ENCODE measurements around the gene NEDD8.
A peak's percentile ranks its signal among the peaks of the same experiment; 100 is the strongest.

NEDD8 gene

DNA sequence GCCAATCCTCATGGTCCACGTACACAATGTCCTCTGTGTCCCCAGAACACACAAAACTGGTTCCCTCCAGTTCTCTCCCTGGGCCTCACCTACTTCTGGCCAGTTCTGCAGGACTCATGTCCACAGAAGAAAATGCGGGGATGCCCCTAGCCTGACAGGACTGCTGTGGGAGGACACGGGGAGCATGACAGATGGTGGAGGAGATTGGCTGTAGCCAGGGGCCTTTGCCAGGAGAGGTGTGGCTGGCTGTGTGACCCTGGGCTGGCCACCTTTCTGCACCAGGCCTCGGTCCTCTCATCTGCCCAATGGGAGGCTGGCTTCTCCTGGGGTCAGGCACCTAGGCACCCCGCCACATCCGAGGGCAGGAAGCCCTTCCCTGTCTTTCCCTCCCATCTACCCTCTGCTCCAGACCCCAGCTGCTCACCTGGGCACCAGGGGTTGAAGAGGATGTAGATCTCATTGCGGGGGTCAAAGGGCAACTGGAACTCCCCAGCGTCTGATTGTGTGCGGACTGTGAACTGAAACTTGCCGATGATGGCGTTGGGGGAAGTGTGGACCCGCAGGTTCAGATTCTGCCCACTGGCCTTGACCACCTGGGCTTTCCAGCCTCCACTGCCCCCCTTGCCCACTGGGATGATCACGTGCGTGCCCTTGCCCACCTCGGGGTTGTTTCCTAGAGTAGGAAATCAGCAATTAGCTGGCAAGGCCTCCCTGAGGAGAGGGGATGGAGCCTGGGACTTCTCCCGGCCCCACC is 28.0 kb upstream of the NEDD8 start:
- Histone ChIP-seq H3K27me3 (ENCODE audit: control insufficient read depth in 3 of 3, insufficient read depth in 3 of 3, low read depth in 1 of 3, low read length in 3 of 3) (no peaks in the 10 kb centered on the region), H3K9me3 (replicated peaks in 1 of 2; ENCODE audit: control insufficient read depth in 2 of 2, insufficient read depth in 1 of 2, low read depth in 1 of 2, low read length in 2 of 2) (no peaks in the 10 kb centered on the region), H2BK5ac (ENCODE audit: low read length) (no peak overlapping the region), H3K9ac (ENCODE audit: low read depth, low read length, poor library complexity) (peak overlapping the region; percentile 9), H3K36me3 (replicated peaks in 1 of 2; ENCODE audit: control insufficient read depth in 2 of 2, insufficient read depth in 2 of 2, low read length in 2 of 2) (no peaks in the 10 kb centered on the region), H3K23ac (ENCODE audit: low read depth, low read length, poor library complexity) (no peak overlapping the region), H2AK5ac (ENCODE audit: low read depth, low read length) (no peak overlapping the region), H2BK120ac (ENCODE audit: low read depth, low read length) (no peak overlapping the region), H2AFZ (ENCODE audit: low read length) (no peak overlapping the region), H4K91ac (ENCODE audit: low read depth, low read length, poor library complexity) (no peak overlapping the region), H3K18ac (ENCODE audit: low read length) (no peak overlapping the region), H3K4me3 (ENCODE audit: low read length in 2 of 2) (peak overlapping the region in 1 of 2 donors; percentile 16), H2BK12ac (ENCODE audit: low read length) (no peak overlapping the region), H2BK15ac (ENCODE audit: low read length) (no peak overlapping the region), H3K4me2 (ENCODE audit: insufficient read depth, low read length, poor library complexity, severe bottlenecking) (no peak overlapping the region), H3K79me1 (ENCODE audit: low read depth, low read length) (no peaks in the 10 kb centered on the region), H3K4me1 (ENCODE audit: control insufficient read depth in 2 of 2, insufficient read depth in 1 of 2, low read depth in 1 of 2, low read length in 2 of 2) (no peaks in the 10 kb centered on the region), H3K14ac (ENCODE audit: low read length) (no peak overlapping the region), H4K8ac (ENCODE audit: low read depth, low read length) (no peak overlapping the region), H3K4ac (ENCODE audit: low read length) (no peak overlapping the region), H3K27ac (replicated peaks; ENCODE audit: low read length) (no peak overlapping the region)
- no peak for DNase-seq (ENCODE audit: low spot score)
- WGBS, 2 donors (ENCODE audit: extremely low coverage in 2 of 2, insufficient read length in 2 of 2, insufficient replicate concordance in 1 of 2): no CpG with 5 or more reads among the region's 16 CpGs

DNA sequence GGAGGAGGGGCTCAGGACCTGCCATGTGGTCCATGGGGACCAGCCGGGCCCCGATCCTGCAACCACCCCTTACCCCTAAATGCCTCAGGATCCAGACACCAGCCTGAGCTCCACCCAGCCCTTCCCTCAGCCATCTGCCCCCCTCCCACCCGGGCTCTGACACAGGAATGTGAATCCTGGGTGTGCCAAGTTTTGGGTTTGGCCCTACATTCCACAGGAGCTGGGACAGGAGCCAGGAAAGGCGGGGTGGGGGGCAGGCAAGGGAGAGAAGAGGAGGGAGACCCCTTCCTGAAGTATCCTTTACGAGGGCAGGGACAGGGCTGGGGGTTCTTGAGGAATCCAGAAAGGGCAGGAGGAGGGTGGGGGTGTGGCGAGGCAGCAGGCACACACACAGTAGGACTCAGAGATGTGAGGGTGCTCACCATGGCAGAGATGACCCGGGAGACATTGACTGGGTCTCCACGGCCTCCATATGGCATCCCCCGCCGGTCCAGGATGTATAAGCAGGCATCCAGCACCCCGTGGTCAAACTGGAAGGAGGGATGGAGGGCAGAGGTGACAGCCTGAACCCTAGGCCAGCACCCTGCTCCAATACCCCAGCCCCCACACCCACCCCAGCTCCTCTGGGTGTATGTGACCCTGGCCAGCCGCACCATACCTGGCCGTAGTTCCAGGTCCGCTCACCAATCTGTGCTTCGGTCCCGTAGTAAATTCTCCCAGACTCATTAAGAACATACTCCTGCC is 27.3 kb upstream of the NEDD8 start:
- H3K4me1 ChIP-seq (ENCODE audit: control insufficient read depth in 2 of 2, insufficient read depth in 1 of 2, low read depth in 1 of 2, low read length in 2 of 2): no peaks in the 10 kb centered on the region
- no peak overlapping the region for H2BK120ac ChIP-seq (ENCODE audit: low read depth, low read length)
- no peak overlapping the region for H4K91ac ChIP-seq (ENCODE audit: low read depth, low read length, poor library complexity)
- peaks cover 1% of the 10 kb centered on the region for H3K79me1 ChIP-seq (ENCODE audit: low read depth, low read length)
- H3K18ac ChIP-seq (ENCODE audit: low read length): no peak overlapping the region
- H3K4me3 ChIP-seq (ENCODE audit: low read length in 2 of 2): no peak overlapping the region
- no peak overlapping the region for H2BK5ac ChIP-seq (ENCODE audit: low read length)
- no peaks in the 10 kb centered on the region for H3K9me3 ChIP-seq (replicated peaks in 1 of 2; ENCODE audit: control insufficient read depth in 2 of 2, insufficient read depth in 1 of 2, low read depth in 1 of 2, low read length in 2 of 2)
- H3K4ac ChIP-seq (ENCODE audit: low read length): no peak overlapping the region
- no peak overlapping the region for H3K4me2 ChIP-seq (ENCODE audit: insufficient read depth, low read length, poor library complexity, severe bottlenecking)
- peak overlapping the region; percentile 25 for H3K23ac ChIP-seq (ENCODE audit: low read depth, low read length, poor library complexity)
- H2BK15ac ChIP-seq (ENCODE audit: low read length): peak overlapping the region; percentile 26
- H3K27ac ChIP-seq (replicated peaks; ENCODE audit: low read length): no peak overlapping the region
- H3K14ac ChIP-seq (ENCODE audit: low read length): no peak overlapping the region
- H3K36me3 ChIP-seq (replicated peaks in 1 of 2; ENCODE audit: control insufficient read depth in 2 of 2, insufficient read depth in 2 of 2, low read length in 2 of 2): no peaks in the 10 kb centered on the region
- no peak overlapping the region for H2AFZ ChIP-seq (ENCODE audit: low read length)
- H2BK12ac ChIP-seq (ENCODE audit: low read length): no peak overlapping the region
- no peak overlapping the region for H4K8ac ChIP-seq (ENCODE audit: low read depth, low read length)
- no peaks in the 10 kb centered on the region for H3K27me3 ChIP-seq (ENCODE audit: control insufficient read depth in 3 of 3, insufficient read depth in 3 of 3, low read depth in 1 of 3, low read length in 3 of 3)
- peak overlapping the region; percentile 26 for H2AK5ac ChIP-seq (ENCODE audit: low read depth, low read length)
- no CpG with 5 or more reads among the region's 16 CpGs for WGBS, 2 donors (ENCODE audit: extremely low coverage in 2 of 2, insufficient read length in 2 of 2, insufficient replicate concordance in 1 of 2)
- no peak overlapping the region for H3K9ac ChIP-seq (ENCODE audit: low read depth, low read length, poor library complexity)
- no peak for DNase-seq (ENCODE audit: low spot score)

DNA sequence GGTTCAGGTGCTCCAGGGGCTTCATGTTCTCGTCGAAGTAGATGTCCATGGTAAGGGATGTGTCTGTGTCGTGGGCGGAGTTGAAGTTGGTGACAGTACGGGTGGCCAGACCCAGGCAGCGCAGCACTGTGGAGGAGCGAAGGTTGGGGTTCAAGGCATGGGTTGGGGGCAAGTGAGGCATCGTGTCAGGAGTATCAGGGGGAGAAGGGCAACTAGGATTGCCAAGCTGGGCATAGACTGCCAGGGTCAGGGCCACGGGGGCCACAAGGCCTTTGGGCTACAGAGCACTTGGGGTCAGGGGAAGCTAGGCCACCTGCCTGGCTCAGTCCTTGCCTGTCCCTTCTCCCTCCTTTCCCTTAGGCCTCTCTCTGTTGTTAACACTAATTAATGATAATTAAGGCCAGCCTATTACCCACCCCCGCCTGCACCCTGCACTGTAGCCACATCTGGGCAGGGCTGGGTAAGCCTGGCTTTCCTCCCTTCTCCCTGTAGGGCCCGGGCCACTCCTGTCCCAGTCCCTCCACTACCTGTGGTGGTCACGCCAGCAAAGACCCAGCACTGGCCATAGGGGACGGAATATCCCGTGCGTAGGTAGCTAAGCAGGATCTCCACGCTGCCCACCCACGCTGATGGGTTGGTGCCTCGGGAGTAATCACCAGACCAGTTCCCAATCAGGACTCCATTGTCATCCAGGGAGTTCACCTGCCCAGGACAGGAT is 26.5 kb upstream of the NEDD8 start:
- Histone ChIP-seq H3K14ac (ENCODE audit: low read length) (no peak overlapping the region), H3K4me1 (ENCODE audit: control insufficient read depth in 2 of 2, insufficient read depth in 1 of 2, low read depth in 1 of 2, low read length in 2 of 2) (no peaks in the 10 kb centered on the region), H4K91ac (ENCODE audit: low read depth, low read length, poor library complexity) (no peak overlapping the region), H3K18ac (ENCODE audit: low read length) (no peak overlapping the region), H2AFZ (ENCODE audit: low read length) (no peak overlapping the region), H3K9me3 (replicated peaks in 1 of 2; ENCODE audit: control insufficient read depth in 2 of 2, insufficient read depth in 1 of 2, low read depth in 1 of 2, low read length in 2 of 2) (no peaks in the 10 kb centered on the region), H3K4me3 (ENCODE audit: low read length in 2 of 2) (no peak overlapping the region), H2BK120ac (ENCODE audit: low read depth, low read length) (peak overlapping the region; percentile 57), H3K4ac (ENCODE audit: low read length) (no peak overlapping the region), H3K79me1 (ENCODE audit: low read depth, low read length) (peaks cover 1% of the 10 kb centered on the region), H2BK5ac (ENCODE audit: low read length) (no peak overlapping the region), H2BK15ac (ENCODE audit: low read length) (no peak overlapping the region), H3K36me3 (replicated peaks in 1 of 2; ENCODE audit: control insufficient read depth in 2 of 2, insufficient read depth in 2 of 2, low read length in 2 of 2) (no peaks in the 10 kb centered on the region), H3K9ac (ENCODE audit: low read depth, low read length, poor library complexity) (peak overlapping the region; percentile 72), H4K8ac (ENCODE audit: low read depth, low read length) (peak overlapping the region; percentile 32), H3K4me2 (ENCODE audit: insufficient read depth, low read length, poor library complexity, severe bottlenecking) (no peak overlapping the region), H2BK12ac (ENCODE audit: low read length) (no peak overlapping the region), H2AK5ac (ENCODE audit: low read depth, low read length) (peak overlapping the region; percentile 67), H3K27ac (replicated peaks; ENCODE audit: low read length) (no peak overlapping the region), H3K27me3 (ENCODE audit: control insufficient read depth in 3 of 3, insufficient read depth in 3 of 3, low read depth in 1 of 3, low read length in 3 of 3) (no peaks in the 10 kb centered on the region), H3K23ac (ENCODE audit: low read depth, low read length, poor library complexity) (peak overlapping the region; percentile 29)
- no CpG with 5 or more reads among the region's 18 CpGs for WGBS, 2 donors (ENCODE audit: extremely low coverage in 2 of 2, insufficient read length in 2 of 2, insufficient replicate concordance in 1 of 2)
- no peak for DNase-seq (ENCODE audit: low spot score)

DNA sequence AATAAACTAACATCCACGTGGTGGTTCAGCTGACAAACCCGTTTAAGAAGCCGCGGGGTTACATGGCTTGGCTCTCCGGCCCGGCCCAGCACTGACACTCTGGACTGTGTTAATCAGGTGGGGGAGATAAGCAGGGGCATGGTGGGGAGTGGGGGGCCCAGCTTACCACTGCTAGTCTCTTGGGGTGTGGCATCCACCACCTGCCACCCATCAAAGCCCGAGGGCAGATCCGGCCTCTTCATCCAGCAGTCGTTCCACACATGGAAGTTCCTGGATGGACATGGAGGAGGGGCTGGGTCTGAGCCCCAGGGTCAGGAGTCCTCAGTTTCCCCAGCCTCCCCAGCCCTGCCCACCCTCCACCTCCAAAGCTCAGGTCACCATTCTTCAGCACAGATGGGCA is 26.0 kb upstream of the NEDD8 start:
- Histone ChIP-seq H2BK5ac (ENCODE audit: low read length) (no peak overlapping the region), H3K27ac (replicated peaks; ENCODE audit: low read length) (no peak overlapping the region), H3K79me1 (ENCODE audit: low read depth, low read length) (peaks cover 1% of the 10 kb centered on the region), H2BK15ac (ENCODE audit: low read length) (no peak overlapping the region), H3K9me3 (replicated peaks in 1 of 2; ENCODE audit: control insufficient read depth in 2 of 2, insufficient read depth in 1 of 2, low read depth in 1 of 2, low read length in 2 of 2) (no peaks in the 10 kb centered on the region), H3K18ac (ENCODE audit: low read length) (no peak overlapping the region), H2AK5ac (ENCODE audit: low read depth, low read length) (peak overlapping the region; percentile 67), H4K8ac (ENCODE audit: low read depth, low read length) (peak overlapping the region; percentile 32), H4K91ac (ENCODE audit: low read depth, low read length, poor library complexity) (no peak overlapping the region), H3K4me1 (ENCODE audit: control insufficient read depth in 2 of 2, insufficient read depth in 1 of 2, low read depth in 1 of 2, low read length in 2 of 2) (no peaks in the 10 kb centered on the region), H2BK120ac (ENCODE audit: low read depth, low read length) (peak overlapping the region; percentile 57), H3K4me3 (ENCODE audit: low read length in 2 of 2) (no peak overlapping the region), H3K27me3 (ENCODE audit: control insufficient read depth in 3 of 3, insufficient read depth in 3 of 3, low read depth in 1 of 3, low read length in 3 of 3) (no peaks in the 10 kb centered on the region), H3K4ac (ENCODE audit: low read length) (no peak overlapping the region), H2BK12ac (ENCODE audit: low read length) (no peak overlapping the region), H3K36me3 (replicated peaks in 1 of 2; ENCODE audit: control insufficient read depth in 2 of 2, insufficient read depth in 2 of 2, low read length in 2 of 2) (no peaks in the 10 kb centered on the region), H3K14ac (ENCODE audit: low read length) (no peak overlapping the region), H3K23ac (ENCODE audit: low read depth, low read length, poor library complexity) (peak overlapping the region; percentile 29), H2AFZ (ENCODE audit: low read length) (no peak overlapping the region), H3K9ac (ENCODE audit: low read depth, low read length, poor library complexity) (no peak overlapping the region), H3K4me2 (ENCODE audit: insufficient read depth, low read length, poor library complexity, severe bottlenecking) (no peak overlapping the region)
- DNase-seq (ENCODE audit: low spot score): no peak
- WGBS, 2 donors (ENCODE audit: extremely low coverage in 2 of 2, insufficient read length in 2 of 2, insufficient replicate concordance in 1 of 2): no CpG with 5 or more reads among the region's 9 CpGs
